B cell (primary cell): Measurements from ENCODE around the gene NLRP11. TPM values are rescaled to one million over a fixed set of nuclear protein-coding genes. Genes with fewer than 3 reads are reported as not detected.
"Not testable (repeated sequence)": the region's sequence is repeated elsewhere in the genome, so short reads cannot be mapped to it uniquely, and the experiment has no call there.

ENCODE experiments used
- ATAC-seq: fragments of 200-7000 bp; cut with Tn5 transposase; one replicate; pipeline ENCODE4 v1.10.0; 2021; ENCODE audit warnings: low read depth, mild to moderate bottlenecking, moderate number of reproducible peaks, moderate library complexity
- CTCF ChIA-PET: fragments of 350-600 bp; sonication (Branson Sonifier 250); formaldehyde crosslinking; loops from one replicate; lab custom pipeline; 2021; ENCODE audit warnings: antibody characterized with exemption, inconsistent platforms; lab: Charles Lee
- POLR2A ChIA-PET: fragments of 350-600 bp; sonication (Branson Sonifier 250); formaldehyde crosslinking; loops from one replicate; lab custom pipeline; 2021; ENCODE audit warnings: antibody characterized with exemption; lab: Charles Lee
- DNase-seq: peaks from one replicate; pipeline ENCODE4 v3.0.0; 2013
- H2AFZ ChIP-seq: 2 replicates; pipeline ENCODE4 v1.6.1; 2012; ENCODE audit warnings: mild to moderate bottlenecking, low read depth, low read length; ENCODE audit not compliant: insufficient read depth, poor library complexity, severe bottlenecking
- H3K27ac ChIP-seq, 2 donors: 1 replicate in 1 of 2; 2 replicates in 1 of 2; pipeline ENCODE4 v1.5.1; 2012 to 2013; ENCODE audit warnings: low read length in 2 of 2, mild to moderate bottlenecking in 2 of 2, moderate library complexity in 1 of 2
- H3K27me3 ChIP-seq, 4 experiments: fragments of 200-600 bp in 1 of 4; sonication (generic) in 1 of 4; replicated peaks in 1 of 4; 1 replicate in 2 of 4; 2 replicates in 2 of 4; pipeline versions ENCODE4 v1.6.1 to v1.7.0; 2013 to 2016; ENCODE audit warnings: low read length in 3 of 4, mild to moderate bottlenecking in 2 of 4, mixed read lengths in 1 of 4, moderate library complexity in 1 of 4; ENCODE audit not compliant: insufficient read depth in 4 of 4, control insufficient read depth in 3 of 4; ENCODE audit errors: control extremely low read depth in 1 of 4
- H3K36me3 ChIP-seq, 2 experiments: replicated peaks in 1 of 2; 1 replicate in 1 of 2; 2 replicates in 1 of 2; pipeline versions ENCODE4 v1.6.1 to v1.7.1; 2013; ENCODE audit warnings: low read length in 1 of 2; ENCODE audit not compliant: insufficient read depth in 2 of 2, control insufficient read depth in 1 of 2; ENCODE audit errors: control extremely low read depth in 1 of 2, extremely low read depth in 1 of 2
- H3K4me1 ChIP-seq, 2 donors: fragments of 200-600 bp in 1 of 2; sonication (generic) in 1 of 2; 1 replicate in 1 of 2; 2 replicates in 1 of 2; pipeline versions ENCODE4 v1.5.1 to v1.6.1; 2013 to 2017; ENCODE audit warnings: low read length in 2 of 2; ENCODE audit not compliant: control insufficient read depth in 2 of 2, insufficient read depth in 2 of 2
- H3K4me2 ChIP-seq: replicated peaks from 2 replicates; pipeline ENCODE3; 2012; ENCODE audit warnings: mild to moderate bottlenecking, low read depth, low read length; ENCODE audit not compliant: poor library complexity, severe bottlenecking
- H3K4me3 ChIP-seq, 5 experiments: fragments of 200-600 bp in 1 of 5; sonication (generic) in 1 of 5; 1 replicate in 3 of 5; 2 replicates in 2 of 5; pipeline versions ENCODE4 v1.5.1 to v1.7.0; 2011 to 2016; ENCODE audit warnings: low read length in 4 of 5, mild to moderate bottlenecking in 4 of 5, low read depth in 2 of 5, control low read depth in 1 of 5, moderate library complexity in 1 of 5; ENCODE audit not compliant: insufficient read depth in 1 of 5; ENCODE audit errors: control extremely low read depth in 1 of 5, extremely low read depth in 1 of 5
- H3K79me2 ChIP-seq: fragments of 200-600 bp; sonication (generic); one replicate; pipeline ENCODE4 v1.6.0; 2016; ENCODE audit warnings: low read length; ENCODE audit not compliant: control insufficient read depth, insufficient read depth
- H3K9ac ChIP-seq: fragments of 200-600 bp; sonication (generic); 2 replicates; pipeline ENCODE4 v1.6.1; 2017; ENCODE audit warnings: mild to moderate bottlenecking, low read length, moderate library complexity
- H3K9me3 ChIP-seq, 3 donors: one replicate each; pipeline versions ENCODE4 v1.6.1 to v1.7.1; 2013; ENCODE audit warnings: low read length in 2 of 3; ENCODE audit not compliant: control insufficient read depth in 2 of 3, insufficient read depth in 1 of 3; ENCODE audit errors: control extremely low read depth in 1 of 3
- H4K20me1 ChIP-seq: 2 replicates; pipeline ENCODE4 v1.6.0; 2012; ENCODE audit warnings: mild to moderate bottlenecking, low read length; ENCODE audit not compliant: insufficient read depth, control insufficient read depth, poor library complexity, severe bottlenecking
- H3K27ac Mint-ChIP-seq: one replicate; pipeline ENCODE4 v1.8.0; 2021; ENCODE audit warnings: mixed read lengths
- H3K27me3 Mint-ChIP-seq: one replicate; pipeline ENCODE4 v1.8.0; 2021; ENCODE audit warnings: mixed read lengths
- H3K4me1 Mint-ChIP-seq: one replicate; pipeline ENCODE4 v1.8.0; 2021; ENCODE audit warnings: mixed read lengths
- H3K4me3 Mint-ChIP-seq: one replicate; pipeline ENCODE4 v1.8.0; 2021; ENCODE audit warnings: mixed read lengths
- H3K9me3 Mint-ChIP-seq: one replicate; pipeline ENCODE4 v1.8.0; 2022; ENCODE audit warnings: mixed read lengths; ENCODE audit not compliant: insufficient read depth
- EZH2 ChIP-seq: IDR thresholded peaks from 2 replicates; pipeline ENCODE4 v1.6.1; 2012; ENCODE audit warnings: borderline replicate concordance, low read depth, mild to moderate bottlenecking, moderate library complexity, low read length; ENCODE audit not compliant: insufficient read depth, poor library complexity, severe bottlenecking
- WGBS: methylation state at CpG from one replicate; pipeline ENCODE4 v1.1.5; 2013; ENCODE audit warnings: missing lambda C conversion rate; ENCODE audit not compliant: insufficient coverage; 5-methylcytosine and 5-hydroxymethylcytosine counted together
- intact Hi-C: fragments of 100-400 bp; cut with micrococcal nuclease; formaldehyde crosslinking; loops from one replicate; pipeline ENCODE4 v1.10.0; 2022
- polyA plus RNA-seq: library from polyadenylated mRNA; depleted of rRNA; stranded (reverse); fragments of >200 nt; gene quantifications from 2 replicates; pipeline ENCODE4 v1.2.3, GENCODE V29; 2012
- total RNA-seq, 2 donors: library from RNA; stranded (reverse); fragments of 120-200 nt in 1 of 2; gene quantifications; 1 replicate in 1 of 2; 2 replicates in 1 of 2; pipeline versions ENCODE4 v1.2.3 to v1.2.4, GENCODE V29; 2013 to 2022
- TF ChIP-seq, protein P1 (sequence below): fragments of 200-600 bp; IDR thresholded peaks from one replicate; pipeline ENCODE4 v1.8.0; 2022; ENCODE audit warnings: antibody characterized with exemption, mild to moderate bottlenecking

NLRP11 gene
- total and polyA plus RNA-seq, 2 donors (not counting 1 experiment from before 2014, with no cell fraction given) = 0.24 TPM; not detected in 1

DNA sequence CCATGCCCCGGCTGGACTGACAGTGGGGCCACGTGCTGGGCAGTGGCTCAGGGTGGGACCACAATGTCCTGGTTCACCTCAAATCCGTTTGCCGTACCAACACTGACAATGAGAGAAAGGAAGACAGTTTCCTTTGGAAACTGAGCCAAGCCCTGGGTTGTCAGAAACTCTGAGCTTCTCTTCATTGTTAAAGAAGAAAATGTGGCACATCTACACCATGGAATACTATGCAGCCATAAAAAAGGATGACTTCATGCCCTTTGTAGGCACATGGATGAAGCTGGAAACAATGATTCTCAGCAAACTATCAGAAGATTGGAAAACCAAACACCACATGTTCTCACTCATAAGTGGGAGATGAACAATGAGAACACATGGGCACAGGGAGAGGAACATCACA lies 75.0 kb downstream of the NLRP11 start:
- H3K4me3 ChIP-seq, H3K27me3 ChIP-seq, H3K9me3 ChIP-seq, H3K9me3 Mint-ChIP-seq, ATAC-seq, intact Hi-C loops, H3K27ac Mint-ChIP-seq, DNase-seq, H3K4me3 Mint-ChIP-seq, H3K4me1 ChIP-seq, H3K4me2 ChIP-seq, H3K27ac ChIP-seq, H4K20me1 ChIP-seq, H3K4me1 Mint-ChIP-seq, H3K36me3 ChIP-seq, H2AFZ ChIP-seq, H3K9ac ChIP-seq, POLR2A ChIA-PET, H3K79me2 ChIP-seq, CTCF ChIA-PET: not testable (repeated sequence)
- peaks cover 23% of the 10 kb centered on the region for H3K27me3 Mint-ChIP-seq
- WGBS = 77% methylated on average over 4 of the region's 4 CpGs

DNA sequence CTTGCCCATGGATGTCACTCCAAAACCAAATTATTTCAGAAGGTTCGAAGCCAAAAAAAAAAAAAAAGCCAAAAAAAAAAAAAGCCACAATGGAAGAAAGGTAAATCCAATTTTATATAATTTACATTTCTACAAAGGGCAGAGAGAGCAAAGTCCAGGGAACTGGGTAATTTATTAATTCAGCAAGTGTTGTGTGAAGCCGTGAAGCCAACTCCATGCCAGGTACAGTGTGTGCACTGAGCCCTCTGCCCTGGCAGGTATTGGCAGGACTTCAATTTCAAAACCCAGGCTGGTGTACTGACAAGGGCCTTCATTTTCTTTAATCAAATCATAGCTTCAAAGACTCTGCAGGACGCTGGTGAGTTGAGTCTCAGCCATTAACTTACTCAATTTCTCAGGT lies 78.4 kb downstream of the NLRP11 start:
- Histone ChIP-seq H3K4me1 (no peaks in the 10 kb centered on the region), H3K4me2 (no peak overlapping the region), H2AFZ (no peak overlapping the region), H3K79me2 (no peaks in the 10 kb centered on the region), H3K4me3 (no peak overlapping the region), H3K36me3 (no peaks in the 10 kb centered on the region), H3K9me3 (peaks cover 0 to 4% (median 3%) of the 10 kb centered on the region in 3 donors), H3K27me3 (no peaks in the 10 kb centered on the region), H4K20me1 (no peaks in the 10 kb centered on the region), H3K27ac (no peak overlapping the region), H3K9ac (no peak overlapping the region)
- no peak for DNase-seq
- Mint-ChIP-seq H3K27ac (no peak overlapping the region), H3K4me3 (no peak overlapping the region), H3K9me3 (no peaks in the 10 kb centered on the region), H3K4me1 (no peaks in the 10 kb centered on the region), H3K27me3 (peaks cover 17% of the 10 kb centered on the region)
- no peak for TF ChIP-seq EZH2
- TF ChIP-seq, protein P1, sequence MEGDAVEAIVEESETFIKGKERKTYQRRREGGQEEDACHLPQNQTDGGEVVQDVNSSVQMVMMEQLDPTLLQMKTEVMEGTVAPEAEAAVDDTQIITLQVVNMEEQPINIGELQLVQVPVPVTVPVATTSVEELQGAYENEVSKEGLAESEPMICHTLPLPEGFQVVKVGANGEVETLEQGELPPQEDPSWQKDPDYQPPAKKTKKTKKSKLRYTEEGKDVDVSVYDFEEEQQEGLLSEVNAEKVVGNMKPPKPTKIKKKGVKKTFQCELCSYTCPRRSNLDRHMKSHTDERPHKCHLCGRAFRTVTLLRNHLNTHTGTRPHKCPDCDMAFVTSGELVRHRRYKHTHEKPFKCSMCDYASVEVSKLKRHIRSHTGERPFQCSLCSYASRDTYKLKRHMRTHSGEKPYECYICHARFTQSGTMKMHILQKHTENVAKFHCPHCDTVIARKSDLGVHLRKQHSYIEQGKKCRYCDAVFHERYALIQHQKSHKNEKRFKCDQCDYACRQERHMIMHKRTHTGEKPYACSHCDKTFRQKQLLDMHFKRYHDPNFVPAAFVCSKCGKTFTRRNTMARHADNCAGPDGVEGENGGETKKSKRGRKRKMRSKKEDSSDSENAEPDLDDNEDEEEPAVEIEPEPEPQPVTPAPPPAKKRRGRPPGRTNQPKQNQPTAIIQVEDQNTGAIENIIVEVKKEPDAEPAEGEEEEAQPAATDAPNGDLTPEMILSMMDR = no peak
- POLR2A ChIA-PET = no interaction called here
- no peak for ATAC-seq
- 89% methylated on average over 1 of the region's 3 CpGs for whole genome bisulfite sequencing
- CTCF ChIA-PET = no interaction called here
- intact Hi-C loops = no loop called here
